Measurements from ENCODE around the gene HNRNPH3. TPM values are rescaled to one million over a fixed set of nuclear protein-coding genes. Genes with fewer than 3 reads are reported as not detected.

HNRNPH3 gene
- total and polyA plus RNA-seq, 4 donors, result 78.0 to 128 (median 106) TPM

DNA sequence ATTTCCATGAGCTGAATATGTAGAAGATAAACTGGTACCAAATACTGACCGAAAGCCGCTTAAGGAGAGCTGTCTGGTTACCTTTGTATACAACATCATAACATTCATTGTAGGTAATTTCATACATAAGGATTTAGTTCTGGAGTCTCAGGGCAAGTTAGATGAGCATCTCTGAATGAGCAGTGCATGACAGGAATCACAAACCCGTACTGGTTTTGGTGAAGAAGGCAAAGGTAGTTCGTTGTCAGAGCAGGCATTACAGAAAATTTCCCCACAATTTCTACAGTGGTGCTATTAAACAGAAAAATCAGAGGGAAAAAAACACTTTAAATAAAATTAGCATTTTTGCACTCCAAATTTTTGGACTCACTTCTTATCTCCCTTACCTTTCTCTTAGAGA, 13.8 kb downstream of the HNRNPH3 start:
- ATAC-seq (ENCODE audit: insufficient read depth, low FRiP score) (no peak), DNase-seq (no peak)
- Histone ChIP-seq H3K36me3 (ENCODE audit: control insufficient read depth in 4 of 4, insufficient read depth in 4 of 4, low read length in 4 of 4) (peaks cover 6 to 51% (median 34%) of the 10 kb centered on the region in 4 donors), H3K9me3 (ENCODE audit: control insufficient read depth in 4 of 4, insufficient read depth in 3 of 4, low read length in 3 of 4) (no peaks in the 10 kb centered on the region), H3K9ac (ENCODE audit: insufficient read depth in 1 of 2, low read length in 2 of 2) (no peak overlapping the region), H3K27ac (ENCODE audit: low read depth in 1 of 2, low read length in 1 of 2) (no peak overlapping the region), H3K4me1 (ENCODE audit: control insufficient read depth in 5 of 5, insufficient read depth in 5 of 5, low read length in 5 of 5) (no peaks in the 10 kb centered on the region), H3K27me3 (ENCODE audit: control insufficient read depth in 3 of 3, insufficient read depth in 3 of 3, low read length in 2 of 3) (no peaks in the 10 kb centered on the region), H3K4me3 (no peak overlapping the region)
- TF ChIP-seq, protein P1, sequence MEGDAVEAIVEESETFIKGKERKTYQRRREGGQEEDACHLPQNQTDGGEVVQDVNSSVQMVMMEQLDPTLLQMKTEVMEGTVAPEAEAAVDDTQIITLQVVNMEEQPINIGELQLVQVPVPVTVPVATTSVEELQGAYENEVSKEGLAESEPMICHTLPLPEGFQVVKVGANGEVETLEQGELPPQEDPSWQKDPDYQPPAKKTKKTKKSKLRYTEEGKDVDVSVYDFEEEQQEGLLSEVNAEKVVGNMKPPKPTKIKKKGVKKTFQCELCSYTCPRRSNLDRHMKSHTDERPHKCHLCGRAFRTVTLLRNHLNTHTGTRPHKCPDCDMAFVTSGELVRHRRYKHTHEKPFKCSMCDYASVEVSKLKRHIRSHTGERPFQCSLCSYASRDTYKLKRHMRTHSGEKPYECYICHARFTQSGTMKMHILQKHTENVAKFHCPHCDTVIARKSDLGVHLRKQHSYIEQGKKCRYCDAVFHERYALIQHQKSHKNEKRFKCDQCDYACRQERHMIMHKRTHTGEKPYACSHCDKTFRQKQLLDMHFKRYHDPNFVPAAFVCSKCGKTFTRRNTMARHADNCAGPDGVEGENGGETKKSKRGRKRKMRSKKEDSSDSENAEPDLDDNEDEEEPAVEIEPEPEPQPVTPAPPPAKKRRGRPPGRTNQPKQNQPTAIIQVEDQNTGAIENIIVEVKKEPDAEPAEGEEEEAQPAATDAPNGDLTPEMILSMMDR (IDR thresholded peaks at IDR 0.05; ENCODE audit: control extremely low read depth, extremely low read depth), result no peak
- WGBS, 2 donors, result 94 to 96% methylated on average over 4 of the region's 4 CpGs

DNA sequence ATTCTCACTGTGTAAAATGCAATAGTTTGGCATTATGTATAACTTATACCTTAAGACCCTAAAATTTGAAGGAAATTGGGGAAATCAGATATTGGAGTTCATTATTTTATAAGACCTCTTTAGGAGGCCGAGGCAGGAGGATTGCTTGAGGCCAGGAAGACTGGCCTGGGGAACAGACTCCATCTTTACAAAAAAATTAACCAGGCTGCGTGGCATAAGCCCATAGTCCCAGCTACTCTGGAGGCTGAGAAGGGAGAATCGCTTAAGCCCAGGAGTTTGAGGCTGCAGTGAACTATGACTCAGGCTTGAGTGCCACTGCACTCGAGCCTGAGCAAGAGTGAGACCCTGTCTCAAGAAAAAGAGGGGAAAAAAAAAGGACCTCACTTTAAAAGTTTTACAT, 14.9 kb downstream of the HNRNPH3 start:
- WGBS, 2 donors, result 91 to 97% methylated on average over 4 of the region's 4 CpGs
- Histone ChIP-seq H3K4me3 (no peak overlapping the region), H3K36me3 (ENCODE audit: control insufficient read depth in 4 of 4, insufficient read depth in 4 of 4, low read length in 4 of 4) (peaks cover 6 to 42% (median 24%) of the 10 kb centered on the region in 4 donors), H3K9me3 (ENCODE audit: control insufficient read depth in 4 of 4, insufficient read depth in 3 of 4, low read length in 3 of 4) (no peaks in the 10 kb centered on the region), H3K4me1 (ENCODE audit: control insufficient read depth in 5 of 5, insufficient read depth in 5 of 5, low read length in 5 of 5) (no peaks in the 10 kb centered on the region), H3K27me3 (ENCODE audit: control insufficient read depth in 3 of 3, insufficient read depth in 3 of 3, low read length in 2 of 3) (no peaks in the 10 kb centered on the region), H3K9ac (ENCODE audit: insufficient read depth in 1 of 2, low read length in 2 of 2) (no peak overlapping the region), H3K27ac (ENCODE audit: low read depth in 1 of 2, low read length in 1 of 2) (no peak overlapping the region)
- TF ChIP-seq, protein P1 (IDR thresholded peaks at IDR 0.05; ENCODE audit: control extremely low read depth, extremely low read depth), result no peak
- ATAC-seq (ENCODE audit: insufficient read depth, low FRiP score), result no peak
- no peak for DNase-seq

GRCh38 chr10:68348265-68348741, 16.4 kb downstream of the HNRNPH3 start:
- no peak overlapping the region for H3K9ac ChIP-seq (ENCODE audit: insufficient read depth in 1 of 2, low read length in 2 of 2)
- no peak overlapping the region for H3K4me3 ChIP-seq
- H3K36me3 ChIP-seq (ENCODE audit: control insufficient read depth in 4 of 4, insufficient read depth in 4 of 4, low read length in 4 of 4), result peaks cover 9 to 34% (median 26%) of the 10 kb centered on the region in 4 donors
- ATAC-seq (ENCODE audit: insufficient read depth, low FRiP score) (no peak), DNase-seq (peak; percentile 39 to 59 (median 57))
- TF ChIP-seq, protein P1 (IDR thresholded peaks at IDR 0.05; ENCODE audit: control extremely low read depth, extremely low read depth), result peak; percentile 52
- no peaks in the 10 kb centered on the region for H3K4me1 ChIP-seq (ENCODE audit: control insufficient read depth in 5 of 5, insufficient read depth in 5 of 5, low read length in 5 of 5)
- H3K27ac ChIP-seq (ENCODE audit: low read depth in 1 of 2, low read length in 1 of 2), result no peak overlapping the region
- H3K27me3 ChIP-seq (ENCODE audit: control insufficient read depth in 3 of 3, insufficient read depth in 3 of 3, low read length in 2 of 3), result no peaks in the 10 kb centered on the region
- no peaks in the 10 kb centered on the region for H3K9me3 ChIP-seq (ENCODE audit: control insufficient read depth in 4 of 4, insufficient read depth in 3 of 4, low read length in 3 of 4)
- 61 to 70% methylated on average over 2 of the region's 2 CpGs for WGBS, 2 donors

- Histone ChIP-seq H3K36me3 (ENCODE audit: control insufficient read depth in 4 of 4, insufficient read depth in 4 of 4, low read length in 4 of 4) (peaks cover 12 to 24% (median 18%) of the 10 kb centered on the region in 4 donors), H3K27me3 (ENCODE audit: control insufficient read depth in 3 of 3, insufficient read depth in 3 of 3, low read length in 2 of 3) (no peaks in the 10 kb centered on the region), H3K9ac (ENCODE audit: insufficient read depth in 1 of 2, low read length in 2 of 2) (no peak overlapping the region), H3K27ac (ENCODE audit: low read depth in 1 of 2, low read length in 1 of 2) (no peak overlapping the region), H3K4me3 (no peak overlapping the region), H3K4me1 (ENCODE audit: control insufficient read depth in 5 of 5, insufficient read depth in 5 of 5, low read length in 5 of 5) (no peaks in the 10 kb centered on the region), H3K9me3 (ENCODE audit: control insufficient read depth in 4 of 4, insufficient read depth in 3 of 4, low read length in 3 of 4) (no peaks in the 10 kb centered on the region)
- 96 to 98% methylated on average over 2 of the region's 2 CpGs for WGBS, 2 donors
- no peak for ATAC-seq (ENCODE audit: insufficient read depth, low FRiP score)
- DNase-seq, result no peak
- TF ChIP-seq, protein P1 (IDR thresholded peaks at IDR 0.05; ENCODE audit: control extremely low read depth, extremely low read depth), result no peak
Observed at GRCh38 chr10:68353537-68353936, 21.7 kb downstream of the HNRNPH3 start.
